ENCODE results near the gene TSEN2. TPM values are rescaled to one million over a fixed set of nuclear protein-coding genes. Genes with fewer than 3 reads are reported as not detected.

The TSEN2 gene
- total and polyA plus RNA-seq, 7 donors, result 12.5 to 30.9 (median 15.0) TPM

DNA sequence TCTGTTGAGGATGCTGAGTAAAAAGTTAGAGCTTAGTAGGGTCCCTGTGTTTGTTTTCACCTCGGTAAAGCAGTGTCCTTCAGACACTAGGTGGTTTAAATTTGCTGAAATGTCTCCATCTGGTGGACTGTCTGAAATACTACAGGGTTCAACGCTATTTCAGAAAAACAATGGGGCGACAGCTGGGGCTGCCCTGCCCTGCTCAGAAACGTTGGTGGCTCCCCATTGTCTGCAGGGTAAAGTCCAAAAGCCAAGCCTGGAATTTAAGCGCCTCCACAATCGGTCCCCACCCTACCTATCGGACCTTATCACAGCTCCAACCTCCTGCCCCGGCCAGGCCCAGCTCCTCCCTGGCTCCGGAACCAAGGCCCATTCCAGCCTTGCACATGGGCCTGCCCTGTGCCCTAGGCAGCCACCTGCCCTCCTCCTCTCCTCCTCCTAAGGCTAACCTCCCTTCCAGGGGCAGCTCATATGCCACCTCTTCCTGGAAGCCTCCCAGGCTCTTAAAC is 4.3 kb upstream of the TSEN2 start:
- H3K9me3 ChIP-seq, result no peaks in the 10 kb centered on the region
- intact Hi-C loops (cut with DNase I), result loop anchor here (2.0 to 5.0 kb wide), 4 partner anchors 298 to 345 kb away; no protein-coding TSS in a partner anchor
- no peaks in the 10 kb centered on the region for H3K27me3 ChIP-seq (ENCODE audit: insufficient read depth in 3 of 3, low read length in 2 of 3)
- DNase-seq (no peak), ATAC-seq (peak in 2 of 4 donors; percentile 26)
- peak; percentile 76 for TF ChIP-seq CTCF (IDR thresholded peaks at IDR 0.05)
- H3K36me3 ChIP-seq (ENCODE audit: insufficient read depth in 1 of 2, low read depth in 1 of 2), result no peaks in the 10 kb centered on the region
- 19 to 25% (median 20%) methylated on average over 9 of the region's 9 CpGs for WGBS, 3 donors
- no peak overlapping the region for H3K27ac ChIP-seq
- peaks cover 8% of the 10 kb centered on the region for H3K4me1 ChIP-seq
- H3K4me3 ChIP-seq, result no peak overlapping the region

- H3K27ac ChIP-seq, result peak overlapping the region; percentile 87
- peaks cover 19% of the 10 kb centered on the region for H3K4me1 ChIP-seq
- intact Hi-C loops (cut with DNase I), result no loop called here
- no peaks in the 10 kb centered on the region for H3K27me3 ChIP-seq (ENCODE audit: insufficient read depth in 3 of 3, low read length in 2 of 3)
- 11 to 25% (median 14%) methylated on average over 1 of the region's 1 CpG for WGBS, 3 donors
- H3K4me3 ChIP-seq, result peak overlapping the region; percentile 91
- no peak for TF ChIP-seq CTCF (IDR thresholded peaks at IDR 0.05)
- DNase-seq (no peak), ATAC-seq (no peak)
- H3K36me3 ChIP-seq (ENCODE audit: insufficient read depth in 1 of 2, low read depth in 1 of 2), result no peaks in the 10 kb centered on the region
- H3K9me3 ChIP-seq, result no peaks in the 10 kb centered on the region
Measured at GRCh38 chr3:12483410-12483809, 870 bp upstream of the TSEN2 start.

- H3K9me3 ChIP-seq, result no peaks in the 10 kb centered on the region
- intact Hi-C loops (cut with DNase I), result no loop called here
- peak overlapping the region; percentile 87 for H3K27ac ChIP-seq
- no peak for ATAC-seq
- no peak for TF ChIP-seq CTCF (IDR thresholded peaks at IDR 0.05)
- H3K36me3 ChIP-seq (ENCODE audit: insufficient read depth in 1 of 2, low read depth in 1 of 2), result no peaks in the 10 kb centered on the region
- peak in 1 of 2 donors; percentile 52 for DNase-seq
- peaks cover 19% of the 10 kb centered on the region for H3K4me1 ChIP-seq
- peak overlapping the region; percentile 91 for H3K4me3 ChIP-seq
- 3% methylated on average over 10 of the region's 10 CpGs for WGBS, 3 donors
- no peaks in the 10 kb centered on the region for H3K27me3 ChIP-seq (ENCODE audit: insufficient read depth in 3 of 3, low read length in 2 of 3)
Measured at GRCh38 chr3:12483872-12484197, 445 bp upstream of the TSEN2 start.

GRCh38 chr3:12484983-12485327 is 675 bp downstream of the TSEN2 start:
- ATAC-seq (peak in 1 of 4 donors; percentile 14), DNase-seq (no peak)
- H3K4me3 ChIP-seq, result peak overlapping the region; percentile 91
- no peaks in the 10 kb centered on the region for H3K9me3 ChIP-seq
- H3K27me3 ChIP-seq (ENCODE audit: insufficient read depth in 3 of 3, low read length in 2 of 3), result no peaks in the 10 kb centered on the region
- no peaks in the 10 kb centered on the region for H3K36me3 ChIP-seq (ENCODE audit: insufficient read depth in 1 of 2, low read depth in 1 of 2)
- H3K27ac ChIP-seq, result peak overlapping the region; percentile 87
- no peak for TF ChIP-seq CTCF (IDR thresholded peaks at IDR 0.05)
- peaks cover 19% of the 10 kb centered on the region for H3K4me1 ChIP-seq
- 2 to 4% (median 2%) methylated on average over 5 of the region's 5 CpGs for WGBS, 3 donors
- intact Hi-C loops (cut with DNase I), result no loop called here

DNA sequence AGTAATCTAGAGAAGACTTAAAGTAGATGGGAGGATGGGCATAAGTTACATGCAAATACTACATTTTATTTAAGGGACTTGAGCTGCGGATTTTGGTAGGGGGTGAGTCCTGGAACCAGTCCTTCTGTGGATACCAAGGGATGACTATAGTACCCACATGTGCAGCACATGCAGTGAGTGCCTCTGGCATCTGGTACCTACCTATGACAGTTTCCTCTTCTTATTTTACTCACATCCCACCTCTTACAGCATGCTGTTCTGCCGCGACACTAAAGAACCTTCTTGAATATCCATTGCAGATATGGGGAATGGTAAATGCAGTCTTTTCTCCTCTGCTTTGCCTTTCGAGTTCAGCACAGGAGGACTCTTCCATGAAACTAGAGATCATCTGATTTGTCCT is 1.7 kb downstream of the TSEN2 start:
- H3K4me1 ChIP-seq, result peaks cover 19% of the 10 kb centered on the region
- ATAC-seq, result no peak
- 88 to 92% (median 91%) methylated on average over 4 of the region's 4 CpGs for WGBS, 3 donors

More for the DNA sequence above, 1.7 kb downstream of the TSEN2 start:
- TF ChIP-seq CTCF (IDR thresholded peaks at IDR 0.05), result no peak
- Histone ChIP-seq H3K9me3 (no peaks in the 10 kb centered on the region), H3K36me3 (ENCODE audit: insufficient read depth in 1 of 2, low read depth in 1 of 2) (peaks cover 0 to 10% of the 10 kb centered on the region in 2 donors), H3K4me3 (no peak overlapping the region), H3K27me3 (ENCODE audit: insufficient read depth in 3 of 3, low read length in 2 of 3) (no peaks in the 10 kb centered on the region), H3K27ac (no peak overlapping the region)
- intact Hi-C loops (cut with DNase I), result no loop called here
- DNase-seq, result no peak
